Fibroblast of skin of right quadriceps (primary cell): Measurements from ENCODE around the gene NXF1.
A peak's percentile ranks its signal among the peaks of the same experiment; 100 is the strongest.
"Not testable (repeated sequence)": the region's sequence is repeated elsewhere in the genome, so short reads cannot be mapped to it uniquely, and the experiment has no call there.

Source experiments
- DNase-seq: peaks from one replicate; pipeline ENCODE4 v3.0.0-alpha.2; 2013

The NXF1 gene

DNA sequence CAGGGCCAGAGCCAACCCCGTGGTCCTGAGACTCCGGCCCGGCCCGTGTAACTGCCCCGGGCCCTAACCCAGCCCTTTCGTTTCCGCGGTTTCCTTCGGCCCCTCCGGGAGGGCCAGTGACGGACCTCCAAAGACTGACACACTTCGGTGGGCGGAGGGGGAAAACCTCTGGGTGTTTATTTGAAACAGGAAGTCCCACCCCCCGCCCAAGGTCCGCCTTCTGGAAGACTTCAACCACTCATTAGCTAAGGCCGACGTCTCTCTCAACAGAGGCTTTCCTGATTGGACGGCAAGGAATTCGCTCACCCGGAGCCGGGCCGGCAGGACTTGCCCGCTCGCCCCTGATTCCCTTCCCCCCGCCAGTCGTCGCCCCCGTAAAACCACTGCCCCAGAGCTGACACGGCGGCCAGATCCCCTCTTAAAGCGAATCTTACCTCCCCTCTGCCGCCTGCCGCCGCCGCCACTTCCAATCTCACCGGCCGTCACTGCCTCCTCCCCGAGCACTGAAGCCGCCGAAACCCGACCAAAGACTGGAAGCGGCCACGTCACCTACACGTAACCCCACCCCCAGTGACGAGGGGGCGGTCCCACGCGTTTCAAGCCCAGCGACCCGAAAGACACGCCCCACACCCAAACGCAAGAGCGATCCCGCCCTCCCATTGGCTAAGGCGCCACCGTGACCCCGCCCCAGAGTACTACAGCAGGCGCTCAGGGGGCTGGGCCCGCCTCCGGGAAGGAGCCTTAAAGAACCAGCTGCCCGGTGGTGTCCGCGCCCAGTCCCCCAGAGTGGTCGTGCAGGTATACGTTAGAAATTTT, 26.5 kb upstream of the NXF1 start, which contains the start of gene STX5:
Gene STX5, minus strand, starts transcription at position 532 of the 816 bp plus-strand sequence. CDS start 808 bp downstream, outside the sequence.
- DNase-seq = peak; percentile 98

DNA sequence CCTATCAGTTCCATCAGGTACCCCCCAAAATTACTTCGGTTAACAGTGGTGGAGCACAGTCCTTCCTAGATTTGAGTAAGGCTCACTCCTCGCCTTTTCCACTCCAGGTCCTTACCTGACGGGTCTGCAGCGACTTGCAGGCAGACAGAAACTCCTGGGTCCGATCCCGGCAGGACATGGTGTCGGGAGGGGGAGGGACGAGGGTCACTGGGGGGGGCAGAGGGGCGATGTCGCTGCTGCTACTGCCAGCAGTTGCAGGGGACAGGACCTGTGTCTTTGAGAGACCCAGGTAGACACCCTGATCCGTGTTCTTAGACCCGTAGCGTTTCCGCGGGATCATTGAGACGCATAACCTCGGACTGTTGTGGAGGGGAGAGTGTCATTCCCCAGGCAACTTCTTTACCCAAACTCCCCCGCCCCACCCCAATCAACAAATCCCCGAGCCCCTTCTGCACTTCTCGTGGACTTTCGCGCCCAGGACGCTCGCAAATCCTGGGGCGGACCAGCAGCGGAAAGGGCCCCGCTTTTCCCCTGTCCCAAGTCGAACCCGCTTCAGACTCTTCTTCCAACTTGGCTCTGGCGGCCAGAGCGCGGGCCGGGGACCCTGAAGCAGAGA, 25.8 kb upstream of the NXF1 start:
- DNase-seq = no peak

DNA sequence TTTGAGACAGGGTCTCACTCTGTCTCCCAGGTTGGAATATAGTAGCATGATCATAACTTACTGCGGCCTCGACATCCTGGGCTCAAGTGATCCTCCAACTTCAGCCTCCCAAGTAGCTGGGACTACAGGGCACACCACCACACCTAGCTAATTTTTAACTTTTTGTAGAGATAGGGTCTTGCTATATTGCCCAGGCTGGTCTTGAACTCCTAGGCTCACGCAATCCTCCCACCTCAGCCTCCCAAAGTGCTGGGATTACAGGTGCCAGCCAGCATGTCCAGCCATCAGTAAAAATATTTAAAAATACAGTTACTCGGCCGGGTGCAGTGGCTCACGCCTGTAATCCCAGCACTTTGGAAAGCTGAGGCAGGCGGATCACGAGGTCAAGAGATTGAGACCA, 22.9 kb upstream of the NXF1 start:
- DNase-seq = not testable (repeated sequence)

DNA sequence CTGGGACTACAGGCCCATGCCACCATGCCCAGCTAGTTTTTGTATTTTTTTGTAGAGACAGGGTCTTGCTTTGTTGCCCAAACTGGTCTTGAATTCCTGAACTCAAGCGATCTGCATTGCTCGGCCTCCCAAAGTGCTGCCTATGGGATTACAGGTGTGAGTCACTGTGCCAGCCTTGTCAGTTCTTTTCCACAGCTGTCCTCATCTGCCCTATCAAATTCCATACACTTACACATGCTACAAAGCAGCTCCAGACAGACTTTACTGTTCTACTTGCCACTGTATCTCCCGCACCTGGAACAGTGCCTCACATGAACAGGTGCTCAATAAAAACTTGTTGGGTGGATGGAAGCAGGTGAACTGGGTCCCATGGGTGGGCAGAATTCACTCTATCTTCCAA, 18.4 kb upstream of the NXF1 start:
- no peak for DNase-seq

DNA sequence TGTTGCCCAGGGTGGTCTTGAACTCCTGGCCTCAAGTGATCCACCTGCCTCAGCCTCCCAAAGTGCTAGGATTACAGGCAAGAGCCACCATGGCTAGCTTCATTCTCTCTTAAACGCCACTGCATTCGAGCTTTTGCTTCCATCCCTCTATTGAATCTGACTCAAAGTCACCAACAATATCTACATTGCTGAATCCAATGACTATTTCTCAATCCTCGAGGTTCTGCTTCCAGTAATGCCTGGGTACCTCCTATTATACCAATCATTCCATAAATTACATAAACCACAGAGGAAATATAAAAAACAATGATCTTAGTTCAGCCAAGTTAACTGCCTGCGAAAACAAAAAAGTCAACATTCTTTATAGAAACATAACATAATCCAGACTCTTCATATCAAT, 11.9 kb upstream of the NXF1 start:
- DNase-seq = no peak

DNA sequence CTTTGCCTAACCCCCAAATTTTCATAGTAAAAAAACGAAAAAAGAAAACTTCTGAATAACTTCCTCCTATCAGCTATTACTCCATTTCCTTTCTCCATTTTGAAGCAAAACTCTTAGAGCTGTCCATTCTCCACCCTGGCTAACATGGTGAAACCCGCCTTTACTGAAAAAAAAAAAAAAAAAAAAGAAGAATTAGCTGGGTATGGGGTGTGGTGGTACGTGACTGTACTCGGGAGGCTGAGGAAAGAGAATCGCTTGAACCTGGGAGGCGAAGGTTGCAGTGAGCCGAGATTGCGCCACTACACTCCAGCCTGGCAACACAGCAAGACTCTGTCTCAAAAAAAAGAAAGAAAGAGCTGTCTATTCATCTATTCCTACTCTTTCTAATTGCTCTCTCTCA, 11.3 kb upstream of the NXF1 start:
- no peak for DNase-seq

DNA sequence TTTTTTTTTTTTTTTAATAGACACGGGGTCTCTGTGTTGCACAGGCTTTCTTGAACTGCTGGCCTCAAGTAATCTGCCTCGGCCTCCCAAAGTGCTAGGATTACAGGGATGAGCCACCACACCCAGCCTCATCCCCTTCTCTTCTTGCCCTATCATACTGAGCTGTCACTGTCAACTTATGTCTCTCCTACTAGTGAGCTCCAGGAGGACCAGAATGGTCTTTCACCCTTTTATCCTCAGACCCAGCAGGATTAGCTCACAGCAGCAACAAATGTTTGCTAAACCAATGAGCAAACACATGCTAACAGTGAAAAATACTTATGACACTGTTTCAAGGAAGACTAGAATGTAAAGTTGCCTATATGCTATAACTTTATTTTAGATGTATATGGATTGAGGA, 6.4 kb upstream of the NXF1 start:
- no peak for DNase-seq

DNA sequence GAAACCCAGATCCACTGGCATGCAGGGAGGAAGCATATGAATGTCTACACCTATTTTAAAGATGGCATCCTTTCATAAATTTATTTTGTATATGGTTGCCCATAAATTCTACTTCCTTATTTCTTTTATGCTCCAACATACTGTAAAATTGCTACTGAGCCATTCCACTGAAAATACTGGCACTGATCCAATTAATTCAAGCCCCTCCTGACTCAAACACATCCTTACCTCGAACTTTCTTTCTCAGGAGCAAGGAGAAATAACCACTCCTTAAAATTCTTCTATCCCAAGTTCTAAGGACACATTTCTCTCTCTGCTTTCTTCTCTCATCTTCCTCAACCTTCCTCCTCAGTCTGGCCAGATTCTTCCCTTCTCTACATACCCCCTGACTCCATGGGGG, 5.5 kb upstream of the NXF1 start:
- DNase-seq = no peak

DNA sequence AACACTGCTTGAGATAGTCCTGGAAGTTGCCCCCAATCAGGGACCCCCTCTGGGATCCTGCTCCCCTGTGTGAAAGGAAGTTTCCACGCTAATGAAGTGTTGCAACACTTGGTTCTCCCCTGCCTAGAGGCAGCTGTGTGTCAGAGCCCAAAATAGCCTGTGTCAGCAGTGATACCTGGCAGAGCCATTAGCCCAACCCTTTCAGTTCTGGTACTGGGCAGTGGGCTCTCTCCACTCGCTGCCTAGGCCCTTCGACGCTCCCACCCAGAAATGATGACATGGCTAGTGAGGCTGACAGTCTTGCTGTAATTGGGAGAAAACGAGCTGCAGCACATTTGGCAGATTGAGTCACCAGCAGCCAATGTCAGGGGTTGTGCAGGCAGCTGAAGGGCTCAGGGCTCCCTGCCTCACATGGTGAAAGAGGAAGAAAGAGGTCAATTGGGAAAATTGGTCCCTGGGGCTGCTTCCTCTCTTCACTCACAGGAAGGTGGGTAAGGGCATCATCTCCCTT, 1.4 kb upstream of the NXF1 start:
- no peak for DNase-seq

DNA sequence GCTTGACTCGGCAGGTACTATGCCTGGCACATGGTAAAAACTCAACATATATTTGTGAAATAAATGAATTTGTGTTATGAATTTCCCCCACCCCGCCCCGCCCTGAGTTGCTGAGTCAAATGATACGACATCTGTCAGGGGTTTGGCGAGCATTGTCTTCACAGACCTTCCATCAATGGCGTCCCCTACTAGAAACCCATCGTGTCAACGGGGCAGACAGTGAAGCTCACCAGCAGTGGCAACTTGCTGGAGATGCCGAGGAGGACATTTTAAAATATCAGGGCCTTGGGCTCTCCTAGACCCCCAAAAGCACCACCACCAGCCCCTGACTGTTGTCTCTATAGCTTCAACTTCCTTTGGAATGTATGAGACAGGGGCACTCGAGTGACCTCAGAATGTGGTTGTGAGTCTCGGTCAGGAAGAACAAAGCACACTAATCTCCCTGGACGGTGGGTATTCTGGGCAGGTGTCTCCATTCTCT, 761 bp upstream of the NXF1 start:
- DNase-seq = no peak

DNA sequence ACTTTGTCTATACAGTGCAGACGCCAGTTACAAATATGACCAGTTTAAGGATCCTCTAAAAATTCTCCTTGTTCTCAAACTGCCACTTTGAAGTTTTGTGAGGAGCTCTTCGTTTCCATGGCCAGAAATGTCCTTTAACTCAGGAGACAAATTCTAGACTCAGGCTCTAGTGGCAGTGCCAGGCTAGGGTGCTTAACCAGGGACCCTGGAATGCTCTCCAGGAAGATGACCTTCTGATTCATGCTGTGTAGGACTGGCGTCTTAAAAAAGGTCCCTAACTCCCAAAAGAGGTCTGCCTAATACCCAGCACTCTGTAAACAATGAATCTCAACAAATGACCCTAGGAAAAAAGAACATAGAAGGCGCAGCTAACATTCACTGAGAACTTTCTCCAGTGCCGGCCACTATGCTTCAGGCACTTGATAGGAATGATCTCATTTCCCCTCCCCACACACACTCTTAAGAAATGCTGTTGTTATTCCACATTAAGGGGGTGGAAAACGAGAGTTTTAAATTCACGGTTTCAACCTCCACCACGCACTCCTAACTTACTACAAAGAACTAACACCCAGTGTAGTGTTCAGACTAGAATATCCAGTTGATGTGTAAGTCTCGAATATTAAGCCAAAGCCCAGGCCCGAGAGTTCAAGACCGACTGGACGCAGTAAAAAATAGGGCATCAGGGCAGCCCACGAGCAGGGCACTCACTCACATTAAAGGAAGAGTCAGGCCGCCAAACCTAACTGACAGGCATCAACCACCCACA, 747 bp downstream of the NXF1 start:
- peak; percentile 19 for DNase-seq

DNA sequence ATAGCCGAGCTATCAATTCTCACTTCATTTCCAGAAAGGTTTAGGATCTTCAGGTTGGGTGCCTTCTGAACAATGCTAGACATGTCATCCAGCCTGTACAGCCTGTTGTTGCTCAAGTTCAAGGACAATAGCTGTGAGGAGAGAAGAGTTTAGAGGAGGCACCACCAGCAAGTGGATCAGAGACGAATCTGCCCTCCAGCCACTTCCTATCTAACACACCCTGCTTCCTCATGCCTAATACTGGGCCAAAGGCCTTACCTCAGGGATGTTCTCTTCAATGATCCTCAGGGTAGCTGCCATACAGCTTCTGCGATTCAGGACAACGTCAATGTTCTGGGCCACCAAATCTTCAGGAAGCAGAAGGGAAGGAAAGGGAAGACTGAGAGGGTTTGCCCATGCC, 4.2 kb downstream of the NXF1 start:
- no peak for DNase-seq

DNA sequence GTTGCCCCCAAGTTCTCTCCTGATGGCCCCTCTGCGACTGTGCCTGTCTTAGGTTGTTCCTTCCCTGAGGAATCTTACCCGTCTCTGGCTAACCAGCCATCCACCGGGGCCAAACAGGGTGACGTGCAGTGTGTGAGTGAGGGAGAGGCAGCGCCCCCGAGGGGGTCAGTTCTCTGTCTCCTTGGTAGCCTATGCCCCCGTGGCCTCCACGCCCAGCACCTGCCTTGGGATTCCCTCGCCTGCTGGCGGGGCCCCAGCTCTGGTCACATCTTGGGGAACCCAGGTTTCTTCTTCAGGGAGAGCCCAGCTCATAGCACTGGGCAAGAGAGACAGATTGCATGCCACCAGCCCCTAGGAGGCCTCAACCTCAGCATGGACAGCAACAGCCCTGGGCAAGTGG, 5.8 kb downstream of the NXF1 start:
- DNase-seq = no peak

DNA sequence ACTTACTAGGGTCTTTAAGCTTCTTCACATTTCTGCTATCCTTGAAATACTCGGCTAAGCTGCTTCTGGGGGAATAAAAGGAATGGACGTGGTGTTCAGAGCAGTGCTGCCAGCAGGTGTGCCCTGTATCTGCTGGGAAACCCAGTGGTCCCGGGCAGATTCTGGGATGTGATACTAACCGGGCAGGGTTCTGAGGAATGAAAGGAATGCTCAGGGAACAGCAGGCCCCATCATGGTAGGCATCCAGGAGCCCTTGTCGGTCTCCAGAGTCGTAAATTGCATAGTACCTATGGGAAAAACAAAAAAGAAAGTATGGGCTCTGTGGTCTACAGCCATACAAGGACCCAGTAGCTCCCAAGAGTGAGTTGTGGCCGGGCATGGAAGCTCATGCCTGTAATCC, 9.0 kb downstream of the NXF1 start:
- DNase-seq = no peak

DNA sequence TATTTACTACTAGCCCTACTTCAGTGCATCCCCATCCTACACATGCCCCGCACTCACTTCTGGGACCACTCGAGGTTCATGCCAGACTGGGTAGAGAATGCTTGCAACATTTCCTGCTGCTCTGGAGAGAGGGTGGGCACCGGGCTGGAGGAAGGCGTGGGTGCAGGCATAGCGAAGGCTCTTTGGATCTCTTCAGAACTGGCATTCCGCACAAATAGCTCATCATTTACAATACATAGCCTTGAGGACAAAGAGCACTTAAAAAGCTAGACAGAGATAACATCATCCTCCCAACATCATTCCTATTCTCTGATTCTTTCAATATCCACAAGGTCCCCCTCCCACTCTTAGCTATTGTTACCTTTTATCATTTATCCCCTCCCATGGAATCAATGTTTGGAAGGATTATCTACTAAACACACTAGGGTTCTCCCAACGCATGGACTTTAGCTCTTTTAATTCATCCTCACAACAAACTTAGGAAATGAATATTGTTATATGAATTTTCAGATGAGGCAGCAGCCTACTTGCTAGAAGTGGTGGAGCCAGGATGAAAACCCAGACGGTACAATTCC, 11.0 kb downstream of the NXF1 start:
- no peak for DNase-seq

DNA sequence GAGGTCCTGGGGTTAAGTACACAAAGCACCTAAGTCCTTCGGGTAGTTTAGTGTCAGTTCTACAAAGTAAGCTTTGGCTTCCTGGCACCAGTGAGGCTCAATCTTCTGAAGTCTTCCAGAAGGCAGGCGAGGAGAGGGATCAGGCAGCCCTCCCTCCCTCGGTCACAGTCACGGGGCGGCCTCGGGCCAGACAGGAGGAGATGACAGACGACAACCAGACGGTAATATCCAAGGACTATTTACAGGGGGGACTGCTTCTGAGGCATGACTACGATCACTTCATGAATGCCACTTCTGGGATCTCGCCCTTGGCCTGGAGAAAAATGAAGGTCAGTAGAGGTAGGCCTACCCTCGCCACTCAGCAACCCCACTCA, 13.1 kb downstream of the NXF1 start:
- DNase-seq = no peak

DNA sequence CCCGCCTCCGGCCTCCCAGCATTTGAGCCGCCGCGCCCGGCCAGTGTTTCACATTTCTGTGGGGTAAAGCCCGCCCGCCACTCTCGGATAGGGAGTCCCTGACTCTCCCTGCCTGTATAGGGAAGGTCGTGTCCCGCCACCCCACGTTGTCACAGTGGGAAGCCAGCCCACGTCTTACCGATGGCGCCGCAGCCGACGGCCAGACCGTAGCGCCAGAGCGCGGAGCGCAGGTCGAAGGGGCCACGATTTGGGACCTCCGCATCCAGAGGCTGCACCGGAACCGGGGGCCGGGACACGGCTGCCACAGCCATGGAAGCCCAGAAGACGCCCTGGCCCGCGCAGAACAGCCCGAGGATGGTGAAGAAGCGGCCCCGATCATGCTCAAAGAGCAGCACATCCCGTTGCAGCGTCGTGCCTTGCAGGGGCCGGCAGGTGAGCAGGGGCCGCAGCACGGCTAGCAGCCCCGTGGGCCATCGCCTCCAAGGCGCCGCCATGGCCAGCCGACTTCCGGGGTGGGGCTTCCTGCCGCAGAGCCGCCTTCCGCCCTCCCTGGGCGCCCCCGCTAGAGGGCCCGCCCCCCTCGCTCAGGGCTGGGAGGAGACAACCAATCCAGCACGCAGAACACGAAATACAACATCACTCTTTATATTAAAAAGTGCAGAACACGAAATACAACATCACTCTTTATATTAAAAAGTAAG, 13.6 kb downstream of the NXF1 start, which contains the start of gene TMEM223:
Gene TMEM223, minus strand, starts transcription at position 506 of the 701 bp plus-strand sequence. Its CDS starts 12 bp downstream, at position 494.
- DNase-seq = peak; percentile 73

DNA sequence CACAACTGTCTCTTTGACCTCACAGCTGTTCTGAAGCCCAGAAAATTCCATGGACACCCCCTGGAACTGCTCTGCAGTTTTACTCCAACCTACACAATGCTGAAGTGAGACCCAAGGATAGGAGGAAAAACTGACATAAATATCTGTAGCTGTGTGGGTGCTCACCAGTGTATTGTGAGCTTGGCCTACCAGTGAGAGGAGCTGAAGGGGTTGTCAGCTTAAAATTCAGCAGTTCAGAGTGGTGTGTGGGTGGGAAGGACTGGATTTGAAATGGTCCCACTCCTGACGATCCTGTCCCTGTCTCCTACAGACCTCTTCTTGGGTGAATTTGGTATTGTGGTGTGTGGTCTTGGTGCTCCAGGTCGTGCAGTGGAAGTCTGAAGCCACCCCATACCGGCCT, 15.7 kb downstream of the NXF1 start:
- no peak for DNase-seq

DNA sequence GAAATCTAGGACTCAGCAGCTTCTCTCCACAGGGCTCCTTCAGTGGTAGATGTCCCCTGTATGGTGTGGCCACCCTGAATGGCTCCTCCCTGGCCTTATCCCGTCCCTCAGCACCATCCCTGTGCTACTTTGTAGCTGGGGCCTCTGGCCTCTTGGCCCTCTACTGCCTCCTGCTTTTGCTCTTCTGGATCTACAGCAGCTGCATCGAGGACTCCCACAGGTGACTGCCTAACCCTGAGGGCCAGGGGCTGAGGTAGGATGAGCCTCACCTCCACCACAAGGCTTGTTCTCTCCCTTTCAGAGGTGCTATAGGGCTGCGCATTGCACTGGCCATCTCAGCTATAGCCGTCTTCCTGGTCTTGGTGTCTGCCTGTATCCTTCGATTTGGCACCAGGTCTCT, 16.2 kb downstream of the NXF1 start:
- DNase-seq = no peak

DNA sequence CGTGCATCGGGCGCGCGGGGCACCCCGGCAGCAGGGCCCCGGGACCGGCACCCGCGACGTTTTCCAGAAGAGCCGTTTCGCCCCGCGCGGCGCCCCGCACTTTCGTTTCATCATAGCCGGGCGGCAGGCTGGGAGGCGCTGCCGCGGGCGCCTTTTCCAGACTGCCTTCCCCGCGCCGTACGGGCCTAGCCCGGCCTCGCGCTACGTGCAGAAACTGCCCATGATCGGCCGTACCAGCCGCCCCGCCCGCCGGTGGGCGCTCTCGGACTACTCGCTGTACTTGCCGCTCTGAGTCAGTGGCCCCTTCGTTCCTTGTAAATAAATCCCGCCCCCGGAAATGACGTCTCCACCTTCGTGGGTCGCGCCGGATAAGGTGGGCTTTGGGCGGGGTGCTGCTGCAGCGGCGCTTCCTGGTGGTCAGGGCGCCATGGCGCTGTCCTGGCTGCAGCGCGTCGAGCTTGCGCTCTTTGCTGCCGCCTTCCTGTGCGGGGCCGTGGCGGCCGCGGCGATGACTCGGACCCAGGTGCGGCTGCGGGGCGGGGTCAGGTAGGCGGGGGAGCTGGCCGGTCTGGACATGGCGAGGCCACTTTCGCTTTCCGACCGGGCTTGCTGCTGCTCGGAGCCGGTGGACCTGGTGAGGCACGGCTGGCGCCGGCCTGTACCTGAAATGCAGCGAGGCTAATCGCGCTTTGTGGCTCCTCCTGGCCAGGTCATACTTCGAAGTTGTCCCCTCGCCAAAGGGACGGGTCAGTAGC, 18.1 kb downstream of the NXF1 start, which contains the start of gene TMEM179B:
Gene TMEM179B, plus strand, starts transcription at position 398 of the 755 bp plus-strand sequence. Its CDS starts 30 bp downstream, at position 428.
- peak; percentile 97 for DNase-seq

DNA sequence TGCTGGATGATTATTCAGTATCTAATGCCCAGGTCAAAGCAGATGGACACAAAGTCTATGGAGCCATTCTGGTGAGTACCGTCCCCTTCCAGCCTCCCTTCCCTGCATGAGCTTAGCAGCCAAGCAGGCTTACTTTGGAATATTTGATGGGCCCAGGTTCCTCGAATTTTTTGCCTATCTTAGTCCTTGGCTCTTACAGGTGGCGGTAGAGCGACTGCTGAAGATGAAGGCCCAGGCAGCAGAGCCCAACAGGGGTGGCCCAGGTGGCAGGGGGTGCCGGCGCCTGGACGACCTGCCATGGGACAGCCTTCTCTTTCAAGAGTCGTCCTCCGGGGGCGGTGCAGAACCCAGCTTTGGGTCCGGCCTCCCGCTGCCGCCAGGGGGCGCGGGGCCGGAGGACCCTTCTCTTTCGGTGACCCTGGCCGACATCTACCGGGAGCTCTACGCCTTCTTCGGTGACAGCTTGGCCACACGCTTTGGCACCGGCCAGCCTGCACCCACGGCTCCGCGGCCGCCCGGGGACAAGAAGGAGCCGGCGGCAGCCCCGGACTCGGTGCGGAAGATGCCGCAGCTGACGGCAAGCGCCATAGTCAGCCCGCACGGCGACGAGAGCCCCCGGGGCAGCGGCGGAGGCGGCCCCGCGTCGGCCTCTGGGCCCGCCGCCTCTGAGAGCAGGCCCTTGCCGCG, 18.8 kb downstream of the NXF1 start:
- DNase-seq = peak; percentile 79
